Stimulated activated CD4-positive, alpha-beta T cell treated with anti-CD3 and anti-CD28 coated beads, Interleukin-12 subunit alpha, Interleukin-12 subunit beta, amount 100 ng/mL, for 48 hours (primary cell): ENCODE results near the gene GINS2.

Source experiments
- DNase-seq, 3 donors: peaks; one replicate each; pipeline ENCODE4 v3.0.0-alpha.2; 2020; ENCODE audit warnings: low read depth in 2 of 3, low spot score in 1 of 3

GINS2 gene

DNA sequence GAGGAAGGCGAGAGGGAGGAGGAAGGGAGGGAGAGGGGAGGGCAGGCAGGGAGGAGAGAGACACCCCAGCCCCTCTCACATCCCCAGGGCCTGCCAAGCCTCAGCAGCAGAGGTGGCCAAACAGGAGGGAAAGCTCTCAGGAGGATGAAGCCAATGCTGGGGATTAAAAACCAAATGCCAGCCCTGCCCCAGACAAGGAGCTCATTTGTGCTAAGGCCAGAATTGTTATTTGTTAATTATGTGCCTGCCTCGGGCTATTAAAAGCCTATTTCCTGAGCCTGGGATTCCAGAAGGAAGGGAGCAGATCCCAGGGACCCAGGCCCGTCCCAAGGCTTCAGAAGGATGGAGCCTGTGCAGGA lies 27.9 kb upstream of the GINS2 start:
- no peak for DNase-seq

DNA sequence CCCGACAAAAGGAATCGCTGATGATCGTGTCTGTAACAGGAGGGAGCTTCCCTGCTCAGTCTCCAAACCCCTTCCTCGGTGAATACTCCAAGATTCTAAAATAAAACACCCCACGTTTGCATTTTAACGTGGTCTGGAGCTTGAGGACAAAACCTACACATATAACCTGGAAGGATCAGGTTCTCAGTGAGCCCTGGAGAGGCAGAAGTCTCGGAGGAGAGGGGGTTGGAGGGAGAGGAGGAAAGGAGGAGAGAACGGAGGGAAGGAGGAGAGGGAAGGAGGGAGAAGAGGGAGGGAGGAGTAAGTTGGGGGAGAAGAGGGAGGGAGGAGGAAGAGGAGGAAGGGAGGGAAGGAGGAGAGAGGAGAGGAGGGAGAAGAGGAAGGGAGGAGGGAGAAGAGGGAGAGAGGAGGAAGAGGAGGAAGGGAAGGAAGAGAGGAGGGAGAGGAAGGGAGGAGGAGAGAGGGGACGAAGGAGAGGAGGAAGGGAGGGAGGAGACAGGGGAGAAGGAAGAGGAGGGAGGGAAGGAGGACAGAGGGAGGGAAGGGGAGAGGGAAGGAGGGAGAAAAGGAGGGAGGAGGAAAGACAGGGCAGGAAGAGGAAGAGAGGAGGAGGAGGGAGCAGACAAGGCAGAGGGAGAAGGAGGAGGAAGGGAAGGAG lies 27.4 kb upstream of the GINS2 start:
- no peak for DNase-seq

DNA sequence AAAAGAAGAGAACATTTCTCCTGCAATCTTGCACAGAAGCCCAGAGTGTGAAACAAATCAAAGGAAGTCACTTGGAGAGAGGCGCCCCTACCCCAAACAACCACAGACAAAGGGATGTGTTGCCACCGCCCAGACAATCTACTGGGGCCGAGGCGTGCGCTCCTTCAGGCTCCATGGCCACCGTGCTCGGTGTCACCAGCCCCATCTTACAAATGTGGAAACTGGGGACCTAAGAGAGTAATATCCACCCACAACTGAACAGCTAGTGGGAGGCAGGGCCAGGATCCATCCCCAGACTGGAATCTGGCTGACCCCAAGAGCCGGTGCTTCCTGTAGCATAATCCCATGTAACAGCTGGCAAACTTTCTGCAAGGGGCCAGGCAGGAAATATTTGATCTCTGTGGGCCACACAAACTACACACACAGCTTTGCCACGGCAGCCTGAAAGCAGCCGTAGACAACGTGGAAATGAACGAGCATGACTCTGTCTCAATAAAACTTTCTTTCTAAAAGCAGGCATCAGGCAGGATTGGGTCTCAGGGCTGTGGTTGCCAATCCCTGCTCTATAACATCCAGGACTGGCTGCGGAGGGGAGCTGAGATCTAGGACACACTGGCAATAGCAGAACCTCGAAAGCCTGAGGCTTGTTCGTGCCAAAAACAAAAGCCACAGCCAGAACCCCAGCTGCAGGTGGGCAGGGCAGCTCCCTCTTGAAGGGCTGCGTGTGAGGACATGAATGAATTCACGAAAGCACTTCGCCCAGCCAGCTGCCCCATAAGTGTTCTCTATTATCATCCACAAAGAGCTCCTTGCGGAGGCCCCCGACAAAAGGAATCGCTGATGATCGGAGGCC lies 26.6 kb upstream of the GINS2 start:
- no peak for DNase-seq

DNA sequence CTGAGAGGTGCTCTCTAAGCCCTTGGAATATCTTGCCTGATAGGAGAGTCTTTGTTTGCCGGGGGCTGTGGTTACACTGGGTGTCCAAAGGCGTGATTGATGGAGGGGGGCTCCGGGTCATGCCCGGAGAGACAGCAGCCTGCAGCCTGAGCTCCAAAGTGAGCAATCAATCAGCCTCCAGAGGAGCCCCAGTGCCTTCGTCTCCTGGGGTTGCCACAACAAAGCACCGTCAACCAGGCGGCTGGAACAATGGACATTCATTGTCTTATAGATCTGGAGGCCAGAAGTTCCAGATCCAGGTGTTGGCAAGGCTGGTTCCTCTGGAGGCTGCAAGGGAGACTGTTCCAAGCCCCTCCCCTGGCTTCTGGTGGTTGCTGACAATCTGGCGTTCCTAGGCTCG lies 24.0 kb upstream of the GINS2 start:
- DNase-seq: no peak

DNA sequence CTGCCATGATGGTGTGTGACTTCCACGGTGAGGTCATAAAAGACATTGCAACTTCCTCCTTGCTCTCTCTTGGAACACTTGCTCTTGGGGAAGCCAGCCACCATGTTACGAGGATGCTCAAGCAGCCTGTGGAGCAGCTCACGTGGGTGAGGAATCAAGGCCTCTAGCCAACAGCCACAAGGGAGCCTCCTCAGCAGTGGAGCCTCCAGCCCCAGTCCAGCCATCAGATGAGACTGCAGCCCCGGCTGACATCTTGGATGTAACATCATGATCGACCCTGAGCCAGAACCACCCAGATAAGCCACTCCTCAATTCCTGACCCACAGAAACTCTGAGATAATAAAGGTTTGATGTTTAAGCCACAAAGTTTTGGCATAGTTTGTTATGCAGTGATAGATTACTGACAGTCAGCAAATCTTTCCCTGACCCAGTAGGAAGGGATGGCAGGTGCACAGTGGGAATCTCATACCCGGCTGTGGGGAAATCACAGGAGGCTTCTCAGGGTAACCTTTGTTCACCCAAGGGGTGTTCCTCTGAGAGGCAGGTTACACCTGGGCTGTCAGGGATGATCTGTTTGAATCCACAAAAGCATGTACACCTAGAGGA lies 23.3 kb upstream of the GINS2 start:
- DNase-seq: no peak

DNA sequence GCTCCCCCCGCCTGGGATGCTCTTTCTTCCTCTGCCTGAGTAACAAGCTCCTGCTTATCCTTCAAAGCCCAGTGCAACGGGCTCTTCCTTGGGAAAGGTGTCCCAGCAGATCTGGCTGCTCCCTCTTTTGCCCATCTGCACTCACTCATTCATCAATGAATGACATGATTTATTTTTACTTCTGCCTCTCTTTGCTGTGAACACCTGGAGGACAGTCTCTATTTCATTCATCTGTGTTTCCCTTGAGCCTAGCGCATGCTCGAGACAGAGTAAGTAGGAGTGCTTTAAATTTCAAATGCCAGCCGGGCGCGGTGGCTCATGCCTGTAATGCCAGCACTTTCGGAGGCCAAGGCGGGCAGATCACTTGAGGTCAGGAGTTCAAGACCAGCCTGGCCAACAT lies 22.0 kb upstream of the GINS2 start:
- no peak for DNase-seq

DNA sequence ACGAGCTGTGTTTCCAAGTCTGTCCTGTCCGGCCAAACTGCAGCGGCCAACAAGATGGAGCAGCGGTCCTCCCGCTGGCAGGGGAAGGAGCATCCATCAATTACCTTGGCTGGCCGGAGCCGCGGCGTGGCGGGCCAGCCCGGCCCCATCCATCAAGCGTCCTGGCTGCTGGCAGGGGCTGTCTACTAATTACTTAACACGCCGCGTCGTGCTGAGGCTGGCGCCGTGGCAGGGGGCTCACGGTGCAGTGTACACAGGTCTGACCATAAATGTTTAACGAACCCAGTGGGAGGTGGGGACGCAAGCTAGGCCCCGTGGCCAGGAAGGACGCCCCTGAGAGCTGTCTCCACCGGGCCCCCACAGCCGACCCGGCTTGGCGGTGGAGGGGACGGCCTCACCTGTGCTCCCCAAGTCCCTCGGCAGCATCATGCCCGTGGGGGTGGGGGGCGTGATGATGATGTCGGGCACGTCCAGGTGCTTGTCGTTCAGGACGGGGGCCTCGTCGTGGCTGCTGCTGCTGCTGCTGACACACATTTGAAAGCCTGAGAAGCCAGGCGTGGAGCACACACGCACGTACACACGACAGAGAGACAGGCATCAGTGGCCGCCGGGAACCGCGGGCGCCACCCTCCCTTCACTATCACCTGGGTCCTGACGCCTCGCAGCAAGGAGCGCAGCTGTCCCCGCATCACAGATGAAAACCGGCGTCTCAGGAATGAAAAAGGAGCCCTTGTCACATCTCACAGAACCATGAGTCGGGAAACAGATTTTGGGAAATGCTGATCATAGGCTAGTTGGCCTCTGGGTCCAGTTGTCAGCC lies 21.2 kb upstream of the GINS2 start:
- DNase-seq: no peak

DNA sequence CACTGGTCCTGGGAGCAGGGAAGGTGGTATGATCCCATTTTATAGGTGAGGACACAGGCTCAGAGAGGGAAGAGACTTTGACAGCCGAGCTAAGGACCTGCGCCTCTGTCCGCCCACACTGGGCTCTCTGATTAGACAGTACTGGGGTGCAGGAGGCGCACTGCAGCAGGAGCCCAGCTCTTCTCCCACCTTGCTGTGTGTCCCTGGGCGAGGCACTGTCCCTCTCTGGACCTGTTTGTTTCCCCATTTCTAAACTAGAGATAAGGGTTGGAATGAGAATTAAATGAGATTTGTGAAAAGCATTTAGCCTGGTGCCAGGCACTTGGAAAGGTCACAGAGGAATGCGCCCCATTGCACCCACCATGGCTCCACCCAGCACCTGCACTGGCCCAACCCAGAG lies 19.6 kb upstream of the GINS2 start:
- DNase-seq: no peak

DNA sequence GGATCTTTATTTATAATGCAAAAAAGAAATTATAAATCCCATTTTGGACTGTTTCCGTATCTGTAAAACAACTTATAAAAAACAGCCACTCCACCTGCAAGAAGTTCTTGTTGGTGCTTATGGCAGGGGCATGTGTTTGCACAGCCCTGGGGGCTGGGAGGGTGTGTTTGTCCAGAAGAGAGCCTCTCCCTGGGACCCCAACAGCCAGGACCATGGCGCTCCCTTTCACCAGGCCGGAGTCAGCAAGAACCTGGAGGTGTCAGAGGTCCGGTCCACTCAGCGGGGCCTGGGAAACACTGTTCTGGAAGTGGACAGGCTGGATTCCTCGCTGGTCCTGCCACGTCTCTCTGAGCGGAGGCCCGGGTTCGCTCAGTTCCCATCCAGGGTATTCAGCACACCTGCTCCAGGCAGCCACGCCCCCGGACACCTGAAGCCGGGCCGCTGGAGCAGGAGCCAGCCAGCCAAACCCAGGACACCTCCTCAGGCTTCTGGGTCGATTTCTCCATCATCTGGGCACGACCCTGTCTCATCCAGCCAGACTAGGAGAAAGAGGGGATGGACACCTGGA lies 18.9 kb upstream of the GINS2 start:
- no peak for DNase-seq

DNA sequence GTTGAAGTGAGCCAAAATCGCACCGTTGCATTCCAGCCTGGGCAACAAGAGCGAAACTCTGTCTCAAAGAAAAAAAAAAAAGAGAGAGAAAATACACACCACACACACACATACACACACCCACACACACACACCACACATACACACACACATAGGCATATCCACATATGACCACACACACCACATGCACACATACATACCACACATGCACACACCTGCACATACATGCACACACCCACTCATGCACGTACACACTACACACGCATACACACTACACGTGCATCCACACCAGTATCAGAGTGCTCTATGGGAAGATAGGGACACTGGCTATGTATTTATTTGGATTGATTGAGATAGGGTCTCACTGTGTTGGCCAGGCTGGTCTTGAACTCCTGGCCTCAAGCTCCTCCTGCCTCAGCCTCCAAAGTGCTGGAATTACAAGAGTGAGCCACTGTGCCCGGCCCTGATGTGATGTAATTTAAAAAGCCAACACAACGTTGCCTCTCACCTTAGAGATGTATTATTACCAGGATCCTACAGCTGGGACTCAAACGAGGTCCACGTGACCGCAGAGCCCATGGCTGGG lies 17.8 kb upstream of the GINS2 start:
- no peak for DNase-seq

DNA sequence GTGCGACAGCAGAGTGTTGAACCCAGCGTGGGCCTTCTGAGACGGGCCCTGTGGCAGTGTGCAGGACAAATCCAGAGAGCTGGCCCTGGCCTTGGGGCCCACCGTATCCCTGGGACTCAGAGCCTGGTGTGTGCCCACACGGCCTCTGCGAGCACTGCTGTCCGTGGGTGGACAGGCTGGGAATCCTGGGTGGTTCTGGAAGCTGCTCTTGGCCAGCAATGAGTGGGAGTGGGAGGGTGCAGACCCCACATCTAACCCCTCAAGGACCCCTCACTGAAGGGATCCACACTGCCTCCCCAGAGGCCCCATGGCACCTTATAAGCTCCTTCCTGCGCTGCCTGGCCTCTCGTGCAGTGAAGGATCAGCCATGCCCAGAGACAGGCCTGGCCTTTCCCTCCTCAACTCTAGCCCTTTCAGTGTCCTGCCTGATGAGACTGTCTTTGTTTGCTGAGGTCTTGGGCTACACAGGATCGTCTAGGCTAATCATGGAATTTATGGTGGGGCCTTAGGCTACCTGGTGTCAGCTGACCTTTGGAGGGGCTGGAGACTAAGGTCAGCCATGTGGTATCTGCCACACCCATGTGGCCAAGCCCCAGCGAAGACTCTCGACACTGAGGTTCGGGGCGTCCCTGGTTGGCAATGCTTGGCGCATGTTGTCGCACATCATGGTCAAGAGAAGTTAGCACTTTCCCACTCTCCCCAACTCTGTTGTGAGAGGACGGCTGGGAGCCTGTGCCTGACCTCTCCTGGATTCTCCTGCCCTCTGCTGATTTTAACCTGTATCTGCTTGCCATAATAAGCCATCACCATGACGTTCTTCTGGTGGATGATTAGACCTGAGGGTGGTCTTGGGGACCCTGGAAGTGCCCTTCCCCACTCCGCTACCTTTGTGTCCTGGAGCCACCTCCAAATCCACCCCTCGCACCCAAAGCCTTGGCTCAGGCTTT lies 16.4 kb upstream of the GINS2 start:
- DNase-seq: no peak

DNA sequence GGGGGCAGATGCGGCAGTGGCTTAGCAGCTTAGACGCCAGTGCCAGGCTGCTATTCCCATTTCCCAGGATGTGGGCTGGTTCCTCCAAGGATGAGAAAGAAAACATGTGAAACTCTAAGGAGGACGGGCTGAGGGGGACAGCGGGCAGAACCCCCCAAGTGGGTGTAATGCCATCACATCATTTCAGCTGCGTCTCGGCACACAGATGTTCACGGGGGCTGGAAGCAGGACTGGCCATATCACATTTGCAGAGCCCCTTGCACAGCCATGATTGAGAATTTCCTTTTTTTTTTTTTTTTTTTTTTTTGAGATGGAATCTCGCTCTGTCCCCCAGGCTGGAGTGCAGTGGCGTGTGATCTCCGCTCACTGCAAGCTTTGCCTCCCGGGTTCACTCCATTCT lies 15.3 kb upstream of the GINS2 start:
- DNase-seq: no peak

DNA sequence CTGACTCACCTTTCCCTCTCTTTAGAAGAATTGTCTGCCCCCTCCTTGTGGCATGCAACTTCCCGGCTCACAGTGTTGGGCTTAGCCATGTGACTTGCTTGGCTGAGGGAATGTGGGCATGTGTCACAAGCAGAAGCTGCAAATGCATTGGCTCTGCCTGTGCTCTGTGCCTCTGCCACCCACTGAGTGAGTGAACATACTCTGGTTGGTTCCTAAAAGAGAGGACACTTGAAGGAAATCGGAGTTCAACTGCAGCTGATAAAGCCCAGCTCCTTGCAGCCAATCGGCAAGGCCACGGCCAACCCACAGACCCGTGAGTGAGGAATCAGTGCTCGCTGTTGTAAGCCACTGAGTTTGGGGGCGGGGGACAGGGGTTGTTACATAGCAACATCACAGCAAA lies 10.9 kb upstream of the GINS2 start:
- no peak for DNase-seq

DNA sequence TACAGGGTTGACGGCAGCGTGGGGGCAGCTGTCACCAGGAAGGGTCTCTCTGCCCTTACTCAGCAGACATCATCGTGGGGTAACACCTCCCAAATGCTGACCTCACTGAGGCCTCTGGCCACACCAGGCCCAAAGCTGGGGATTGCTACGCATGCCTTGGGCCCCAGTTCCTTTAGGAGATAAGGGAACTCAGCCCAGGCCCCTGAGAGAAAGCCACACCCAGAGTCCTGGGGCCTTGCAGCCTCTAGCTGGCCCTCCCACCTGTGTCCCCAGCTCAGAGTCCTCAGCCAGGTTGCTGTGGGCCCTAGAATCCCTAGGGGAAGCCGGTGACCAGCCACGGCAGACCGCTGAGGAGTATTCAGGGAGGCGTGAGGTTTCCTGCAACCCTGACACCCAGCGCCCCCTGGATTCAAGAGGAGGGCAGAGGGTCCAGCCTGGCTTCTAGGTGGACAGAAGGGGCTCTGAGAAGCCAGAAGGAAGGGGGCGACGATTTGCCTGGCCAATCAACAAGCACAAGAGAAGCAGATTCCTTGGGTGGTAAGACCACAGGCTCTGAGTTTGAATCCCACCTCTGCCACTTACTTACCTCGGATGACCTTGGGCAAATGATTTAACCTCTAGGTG lies 10.3 kb upstream of the GINS2 start:
- DNase-seq: no peak

DNA sequence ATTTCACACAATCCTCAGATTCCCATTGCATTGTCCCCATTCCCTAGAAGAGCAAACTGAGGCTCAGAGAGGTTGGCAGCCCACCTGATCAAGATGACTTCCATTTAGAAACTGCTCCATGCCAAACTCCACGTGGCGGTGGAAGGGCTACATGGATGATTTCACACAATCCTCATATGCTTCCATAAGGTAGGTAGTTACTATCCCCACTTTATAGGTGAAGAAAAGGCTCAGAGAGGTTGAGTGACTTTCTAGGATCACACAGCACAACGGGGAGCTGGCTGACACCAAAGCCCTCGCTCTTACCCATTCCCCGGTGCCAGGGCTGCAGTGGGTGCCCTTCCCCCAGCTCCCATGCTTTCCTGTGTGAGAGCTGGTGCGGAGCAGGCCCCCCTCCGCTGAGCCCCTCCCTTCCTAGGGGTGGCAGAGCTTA lies 9.7 kb upstream of the GINS2 start:
- DNase-seq: no peak

DNA sequence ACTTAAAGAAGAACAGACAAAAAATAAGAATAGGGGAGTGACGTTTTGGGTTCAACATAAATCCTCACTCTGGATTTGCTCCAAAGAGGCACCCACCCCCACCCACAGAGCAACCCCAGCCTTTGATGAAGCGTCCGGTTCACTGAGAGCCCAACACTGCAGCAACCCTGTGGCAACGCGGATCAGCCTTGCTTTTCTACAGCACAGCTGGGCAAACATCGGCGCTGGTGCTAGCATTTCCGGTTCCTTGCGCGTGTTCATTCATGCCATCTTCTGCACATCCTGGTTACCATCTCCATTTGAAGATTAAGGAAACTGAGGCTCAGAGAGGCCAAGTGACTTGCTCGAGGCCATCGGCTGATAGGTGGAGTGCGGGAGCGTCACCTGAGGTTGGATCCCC lies 8.7 kb upstream of the GINS2 start:
- DNase-seq: no peak

DNA sequence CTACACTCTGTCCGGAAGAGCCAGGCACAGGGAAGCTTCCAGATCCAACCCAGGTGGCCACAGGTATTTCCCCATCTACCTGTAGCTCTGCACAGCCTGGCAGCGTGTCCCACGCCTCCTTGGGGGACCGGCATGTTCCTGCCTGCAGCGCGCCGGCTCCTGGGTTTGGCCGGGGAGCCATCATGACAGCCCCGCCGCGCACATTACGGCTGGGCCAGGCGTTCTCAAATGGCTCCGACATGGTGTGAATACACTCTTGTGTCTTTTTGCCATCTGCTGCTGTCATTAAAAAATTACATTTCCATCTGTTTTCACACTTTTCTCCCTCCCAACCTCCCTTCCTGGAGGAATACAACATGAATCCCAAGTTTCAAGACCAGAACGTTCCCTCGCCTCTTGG lies 8.0 kb upstream of the GINS2 start:
- DNase-seq: no peak

DNA sequence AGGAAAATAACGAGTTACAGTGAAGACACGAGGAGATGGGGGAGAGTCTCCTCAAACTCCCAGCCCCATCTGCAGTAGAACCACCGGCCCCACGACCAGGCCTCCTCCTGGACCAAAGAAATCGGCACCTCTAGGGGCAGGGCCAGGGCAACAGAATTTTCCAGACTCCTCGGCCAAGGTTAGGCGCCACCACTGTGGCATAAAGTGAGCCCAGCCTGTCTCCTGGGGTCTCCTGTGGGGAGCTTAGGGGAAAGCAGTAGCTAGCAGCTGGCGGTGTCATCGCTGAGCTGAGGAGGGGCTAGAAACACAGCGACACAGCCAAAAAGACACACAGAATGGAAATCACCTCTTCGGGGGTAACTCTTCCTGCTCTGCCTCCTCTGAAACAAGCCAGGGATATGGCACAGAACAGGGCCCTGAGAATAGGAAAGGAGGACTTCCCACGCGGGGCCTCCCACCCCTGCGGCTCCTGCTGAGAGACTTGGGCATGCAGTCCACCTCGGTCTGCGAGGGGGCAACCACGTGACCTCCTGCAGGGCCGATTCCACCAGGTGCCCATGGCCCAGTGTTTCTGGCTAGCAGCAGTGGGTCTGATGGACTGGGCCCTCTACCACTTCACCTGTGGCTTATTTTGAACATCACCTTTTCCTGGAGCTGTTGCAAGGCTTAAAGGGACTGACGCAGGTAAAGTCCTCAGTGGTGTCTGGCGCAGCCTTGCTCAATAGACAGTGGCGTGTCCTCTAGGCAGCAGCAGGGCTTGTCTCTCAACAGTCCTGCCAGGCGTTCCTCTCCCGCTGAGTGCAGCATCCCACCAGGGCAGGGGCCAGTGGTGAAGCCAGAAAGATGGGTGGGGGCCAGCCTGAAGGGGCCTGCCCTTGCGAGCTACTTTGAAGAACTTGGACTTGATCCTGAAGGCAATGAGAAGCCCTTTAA lies 6.7 kb upstream of the GINS2 start:
- no peak for DNase-seq
